ENCODE results near the gene TRIM32.
A peak's percentile ranks its signal among the peaks of the same experiment; 100 is the strongest.

Gene TRIM32

GRCh38 chr9:116687074-116687753 lies at the start of gene TRIM32:
TSS of gene TRIM32 (plus strand) at chr9:116687305. CDS start at chr9:116697743, 10,438 bp downstream.
- peak; percentile 96 for DNase-seq (ENCODE audit: low spot score)

GRCh38 chr9:116639251-116639741 lies 47.8 kb upstream of the TRIM32 start:
- DNase-seq (ENCODE audit: low spot score) = no peak

GRCh38 chr9:116641292-116642059 lies 45.6 kb upstream of the TRIM32 start:
- DNase-seq (ENCODE audit: low spot score) = no peak

GRCh38 chr9:116643691-116644090 lies 43.4 kb upstream of the TRIM32 start:
- DNase-seq (ENCODE audit: low spot score) = no peak

- no peak for DNase-seq (ENCODE audit: low spot score)
Observed at GRCh38 chr9:116644091-116644688, 42.9 kb upstream of the TRIM32 start.

- no peak for DNase-seq (ENCODE audit: low spot score)
Observed at GRCh38 chr9:116646661-116647514, 40.2 kb upstream of the TRIM32 start.

- no peak for DNase-seq (ENCODE audit: low spot score)
Observed at GRCh38 chr9:116647515-116647809, 39.6 kb upstream of the TRIM32 start.

GRCh38 chr9:116653348-116654058 lies 33.6 kb upstream of the TRIM32 start:
- DNase-seq (ENCODE audit: low spot score) = no peak

GRCh38 chr9:116654059-116654355 lies 33.1 kb upstream of the TRIM32 start:
- no peak for DNase-seq (ENCODE audit: low spot score)

- DNase-seq (ENCODE audit: low spot score) = no peak
Observed at GRCh38 chr9:116656501-116656971, 30.6 kb upstream of the TRIM32 start.

GRCh38 chr9:116656977-116657376 lies 30.1 kb upstream of the TRIM32 start:
- DNase-seq (ENCODE audit: low spot score) = no peak

GRCh38 chr9:116658265-116658664 lies 28.8 kb upstream of the TRIM32 start:
- no peak for DNase-seq (ENCODE audit: low spot score)

GRCh38 chr9:116661037-116661954 lies 25.8 kb upstream of the TRIM32 start:
- peak; percentile 40 for DNase-seq (ENCODE audit: low spot score)

GRCh38 chr9:116662646-116663310 lies 24.3 kb upstream of the TRIM32 start:
- DNase-seq (ENCODE audit: low spot score) = no peak

- no peak for DNase-seq (ENCODE audit: low spot score)
Observed at GRCh38 chr9:116663581-116663980, 23.5 kb upstream of the TRIM32 start.

GRCh38 chr9:116668970-116669695 lies 18.0 kb upstream of the TRIM32 start:
- no peak for DNase-seq (ENCODE audit: low spot score)

GRCh38 chr9:116671605-116672004 lies 15.5 kb upstream of the TRIM32 start:
- DNase-seq (ENCODE audit: low spot score) = no peak

GRCh38 chr9:116673375-116673774 lies 13.7 kb upstream of the TRIM32 start:
- no peak for DNase-seq (ENCODE audit: low spot score)
